Upper lobe of left lung (tissue), 6 donors: ENCODE data around the gene KLHL12. TPM values are rescaled to one million over a fixed set of nuclear protein-coding genes. Genes with fewer than 3 reads are reported as not detected.

Experiments used
- ATAC-seq, 2 donors: fragments of 200-7000 bp; cut with Tn5 transposase; one replicate each; pipeline ENCODE4 v1.9.1; 2022; ENCODE audit warnings: mild to moderate bottlenecking in 2 of 2, moderate library complexity in 2 of 2; ENCODE audit not compliant: low FRiP score in 2 of 2
- DNase-seq, 2 donors: peaks; one replicate each; pipeline ENCODE4 v3.0.0-alpha.2; 2019 to 2020
- H3K27ac ChIP-seq, 4 donors: fragments of 200-600 bp; sonication (generic); one replicate each; pipeline ENCODE4 v1.5.1; 2016 to 2019
- H3K27me3 ChIP-seq, 4 donors: fragments of 200-600 bp; sonication (generic); one replicate each; pipeline ENCODE4 v1.5.1; 2017 to 2019
- H3K36me3 ChIP-seq, 4 donors: fragments of 200-600 bp; sonication (generic); one replicate each; pipeline ENCODE4 v1.5.1; 2016 to 2019
- H3K4me1 ChIP-seq, 4 donors: fragments of 200-600 bp; sonication (generic); one replicate each; pipeline ENCODE4 v1.5.1; 2018 to 2019
- H3K4me3 ChIP-seq, 4 donors: fragments of 200-600 bp; sonication (generic); one replicate each; pipeline ENCODE4 v1.5.1; 2017 to 2019; ENCODE audit warnings: mild to moderate bottlenecking in 2 of 4, moderate library complexity in 1 of 4
- H3K9me3 ChIP-seq, 4 donors: fragments of 200-600 bp; sonication (generic); one replicate each; pipeline ENCODE4 v1.5.1; 2018 to 2019
- CTCF ChIP-seq, 6 experiments: fragments of 450-650 bp in 4 of 6; fragments of 200-600 bp in 2 of 6; sonication (generic) in 2 of 6; IDR thresholded peaks; one replicate each; pipeline ENCODE4 v1.5.1; 2016 to 2019; ENCODE audit warnings: antibody characterized with exemption in 6 of 6
- EP300 ChIP-seq, 4 donors: sonication (generic); formaldehyde crosslinking; IDR thresholded peaks; one replicate each; pipeline ENCODE4 v1.5.1; 2017; ENCODE audit warnings: antibody characterized with exemption in 4 of 4, control low read depth in 2 of 4
- POLR2A ChIP-seq, 4 donors: fragments of 450-650 bp; IDR thresholded peaks; one replicate each; pipeline ENCODE4 v1.5.1; 2016 to 2017; ENCODE audit warnings: antibody characterized with exemption in 4 of 4, mild to moderate bottlenecking in 2 of 4
- POLR2AphosphoS5 ChIP-seq, 2 donors: sonication (generic); formaldehyde crosslinking; IDR thresholded peaks; one replicate each; pipeline ENCODE4 v1.5.1; 2017; ENCODE audit warnings: antibody characterized with exemption in 2 of 2
- WGBS, 2 donors: methylation state at CpG; one replicate each; pipeline ENCODE4 v1.1.5; 2017 to 2018; 5-methylcytosine and 5-hydroxymethylcytosine counted together
- total RNA-seq, 6 donors: library from RNA; depleted of rRNA in 4 of 6; stranded (reverse); fragments of >200 nt in 4 of 6; gene quantifications; one replicate each; pipeline versions ENCODE4 v1.1.0 to v1.2.1, GENCODE V29; 2016 to 2021
- donor health status: DM: no; HTN: no; CAD: no; lungs with moderate emphysema.
- donor health status: DM: no; HTN: yes; CAD: no; lungs with severe emphysema.

Gene KLHL12
- total RNA-seq, 6 donors from 2014 or later: 12.0 to 25.1 (median 19.9) TPM

- no peaks in the 10 kb centered on the region for H3K9me3 ChIP-seq
- no peak overlapping the region for H3K27ac ChIP-seq
- ATAC-seq: no peak
- no peak overlapping the region for H3K4me3 ChIP-seq
- no peak for DNase-seq
- TF ChIP-seq CTCF (IDR thresholded peaks at IDR 0.05) (no peak), POLR2A (IDR thresholded peaks at IDR 0.05) (no peak)
- peaks cover 8 to 13% (median 10%) of the 10 kb centered on the region in 4 donors for H3K4me1 ChIP-seq
- 94 to 95% methylated on average over 7 of the region's 7 CpGs for WGBS, 2 donors
- H3K36me3 ChIP-seq: peaks cover 28 to 65% (median 44%) of the 10 kb centered on the region in 4 donors
- no peaks in the 10 kb centered on the region for H3K27me3 ChIP-seq
Measured at GRCh38 chr1:202892501-202892900, 34.5 kb downstream of the KLHL12 start.

- peaks cover 28 to 45% (median 34%) of the 10 kb centered on the region in 4 donors for H3K36me3 ChIP-seq
- peaks cover 12 to 22% (median 14%) of the 10 kb centered on the region in 4 donors for H3K4me1 ChIP-seq
- TF ChIP-seq POLR2AphosphoS5 (IDR thresholded peaks at IDR 0.05): no peak
- no peak for TF ChIP-seq POLR2A (IDR thresholded peaks at IDR 0.05)
- no peak for TF ChIP-seq EP300 (IDR thresholded peaks at IDR 0.05)
- no peak for TF ChIP-seq CTCF (IDR thresholded peaks at IDR 0.05)
- H3K4me3 ChIP-seq: no peak overlapping the region
- ATAC-seq (no peak), DNase-seq (no peak)
- no peaks in the 10 kb centered on the region for H3K9me3 ChIP-seq
- 81 to 84% methylated on average over 4 of the region's 4 CpGs for WGBS, 2 donors
- no peak overlapping the region for H3K27ac ChIP-seq
- no peaks in the 10 kb centered on the region for H3K27me3 ChIP-seq
Measured at GRCh38 chr1:202890392-202890791, 36.6 kb downstream of the KLHL12 start.

- Histone ChIP-seq H3K4me1 (peaks cover 12 to 22% (median 14%) of the 10 kb centered on the region in 4 donors), H3K9me3 (no peaks in the 10 kb centered on the region), H3K27me3 (no peaks in the 10 kb centered on the region), H3K36me3 (peaks cover 16 to 33% (median 19%) of the 10 kb centered on the region in 4 donors), H3K27ac (peak within 1 kb of the TSS; percentile 89 to 97 (median 95)), H3K4me3 (peak within 1 kb of the TSS; percentile 63 to 90 (median 72))
- WGBS, 2 donors: 0% methylated on average over 17 to 52 of the region's 84 CpGs
- TF ChIP-seq POLR2A (IDR thresholded peaks at IDR 0.05) (peak in 3 of 4 donors; percentile 76 to 97 (median 81)), CTCF (IDR thresholded peaks at IDR 0.05) (peak in 2 of 6 experiments; percentile 32 to 36), POLR2AphosphoS5 (IDR thresholded peaks at IDR 0.05) (peak; percentile 86 to 90), EP300 (IDR thresholded peaks at IDR 0.05) (no peak)
- peak; percentile 99 for ATAC-seq
- DNase-seq: peak; percentile 98
Measured at GRCh38 chr1:202888531-202889360, 38.3 kb downstream of the KLHL12 start, which contains the start of gene RABIF. Gene RABIF, minus strand, starts transcription at chr1:202889149. Its CDS starts 51 bp downstream, at chr1:202889098.

- TF ChIP-seq CTCF (IDR thresholded peaks at IDR 0.05) (no peak), EP300 (IDR thresholded peaks at IDR 0.05) (no peak), POLR2A (IDR thresholded peaks at IDR 0.05) (no peak), POLR2AphosphoS5 (IDR thresholded peaks at IDR 0.05) (no peak)
- ATAC-seq (peak in 1 of 2 donors; percentile 5), DNase-seq (no peak)
- H3K36me3 ChIP-seq: peaks cover 11 to 28% (median 14%) of the 10 kb centered on the region in 4 donors
- H3K27ac ChIP-seq: peak overlapping the region; percentile 89 to 97 (median 95)
- H3K4me1 ChIP-seq: peaks cover 12 to 22% (median 14%) of the 10 kb centered on the region in 4 donors
- H3K27me3 ChIP-seq: no peaks in the 10 kb centered on the region
- no peaks in the 10 kb centered on the region for H3K9me3 ChIP-seq
- peak overlapping the region; percentile 63 to 90 (median 72) for H3K4me3 ChIP-seq
- WGBS, 2 donors: 1 to 3% methylated on average over 9 to 10 of the region's 10 CpGs
Measured at GRCh38 chr1:202888221-202888530, 38.9 kb downstream of the KLHL12 start.
